Measurements from ENCODE around the gene GLIS1. TPM values are rescaled to one million over a fixed set of nuclear protein-coding genes. Genes with fewer than 3 reads are reported as not detected.

GLIS1 gene
- total RNA-seq, 1 donor from 2014 or later: 0.16 TPM

- H3K36me3 ChIP-seq: no peaks in the 10 kb centered on the region
- H3K27ac ChIP-seq (replicated peaks): no peak overlapping the region
- no peaks in the 10 kb centered on the region for H3K9me3 ChIP-seq (replicated peaks)
- H3K4me1 ChIP-seq: no peaks in the 10 kb centered on the region
- no peak overlapping the region for H3K4me3 ChIP-seq
- no peak for TF ChIP-seq CTCF (IDR thresholded peaks at IDR 0.05; ENCODE audit: borderline replicate concordance)
- H3K27me3 ChIP-seq (ENCODE audit: low read depth): peaks cover 59% of the 10 kb centered on the region
- intact Hi-C loops (cut with micrococcal nuclease): no loop called here
- DNase-seq: no peak
Observed at GRCh38 chr1:53662951-53663350, 76.0 kb downstream of the GLIS1 start.

DNA sequence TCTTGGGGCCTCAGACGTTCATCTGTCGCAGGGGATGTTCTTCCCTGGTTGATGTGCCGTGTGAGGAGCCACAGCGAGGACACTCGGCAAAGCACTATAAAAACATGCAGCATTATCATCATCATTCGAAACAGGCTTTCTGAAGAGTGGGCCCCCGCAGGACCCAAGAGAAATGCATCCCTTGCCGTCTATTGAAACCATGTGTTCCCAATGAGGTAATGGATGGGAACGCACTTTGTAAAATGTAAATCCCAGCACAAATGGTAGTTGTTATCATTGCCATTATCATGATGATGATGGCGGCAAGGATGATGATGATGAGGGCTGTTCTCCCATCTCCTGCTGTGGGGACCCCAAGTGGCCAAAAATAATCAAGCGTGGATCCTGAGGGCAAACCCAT is 76.8 kb downstream of the GLIS1 start:
- H3K27ac ChIP-seq (replicated peaks): no peak overlapping the region
- peaks cover 67% of the 10 kb centered on the region for H3K27me3 ChIP-seq (ENCODE audit: low read depth)
- DNase-seq: no peak
- no peak overlapping the region for H3K4me3 ChIP-seq
- no peaks in the 10 kb centered on the region for H3K36me3 ChIP-seq
- TF ChIP-seq CTCF (IDR thresholded peaks at IDR 0.05; ENCODE audit: borderline replicate concordance): no peak
- intact Hi-C loops (cut with micrococcal nuclease): no loop called here
- no peaks in the 10 kb centered on the region for H3K9me3 ChIP-seq (replicated peaks)
- H3K4me1 ChIP-seq: no peaks in the 10 kb centered on the region

DNA sequence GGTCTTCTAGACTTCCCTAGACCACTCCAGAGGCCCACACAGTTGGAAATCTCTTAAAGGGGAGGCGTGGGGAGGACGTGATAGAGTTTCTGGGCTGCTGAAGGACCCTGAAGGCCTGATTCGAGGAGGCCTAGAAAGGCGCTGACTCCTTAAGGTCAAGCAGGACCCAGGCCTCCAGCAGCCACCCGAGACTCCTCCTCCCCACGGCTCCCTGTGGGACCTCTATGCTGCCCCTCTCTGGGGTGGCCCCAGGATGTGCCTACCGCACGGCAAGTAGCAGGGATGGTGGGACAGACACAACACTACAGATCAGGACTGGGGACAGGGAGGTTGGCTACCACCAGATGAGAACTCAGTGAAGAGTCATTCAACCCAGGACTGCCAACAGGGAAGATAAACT is 77.5 kb downstream of the GLIS1 start:
- DNase-seq: no peak
- H3K9me3 ChIP-seq (replicated peaks): no peaks in the 10 kb centered on the region
- H3K27me3 ChIP-seq (ENCODE audit: low read depth): peaks cover 73% of the 10 kb centered on the region
- no peak for TF ChIP-seq CTCF (IDR thresholded peaks at IDR 0.05; ENCODE audit: borderline replicate concordance)
- H3K36me3 ChIP-seq: no peaks in the 10 kb centered on the region
- H3K27ac ChIP-seq (replicated peaks): no peak overlapping the region
- no peak overlapping the region for H3K4me3 ChIP-seq
- intact Hi-C loops (cut with micrococcal nuclease): no loop called here
- H3K4me1 ChIP-seq: no peaks in the 10 kb centered on the region

- no peak for DNase-seq
Observed at GRCh38 chr1:53660666-53661065, 78.3 kb downstream of the GLIS1 start.

DNA sequence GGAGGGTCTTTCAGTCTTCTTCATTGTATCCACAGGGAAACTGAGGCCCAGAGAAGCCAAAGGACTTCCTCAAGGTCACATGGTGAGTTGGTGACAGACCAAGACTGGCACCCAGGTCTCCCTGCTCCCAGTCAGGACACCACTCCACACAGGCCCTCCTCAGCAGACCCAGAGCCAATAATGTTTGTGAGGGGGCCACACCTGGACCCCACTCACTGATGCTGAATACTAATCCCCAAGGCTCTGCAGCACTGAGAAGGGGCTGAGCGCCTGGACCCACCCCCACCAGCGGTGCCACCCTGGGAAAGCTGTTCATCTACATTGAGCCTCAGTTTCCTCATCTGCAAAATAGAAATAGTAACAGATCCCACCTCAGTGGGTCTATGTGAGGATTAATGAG is 79.5 kb downstream of the GLIS1 start:
- Histone ChIP-seq H3K36me3 (no peaks in the 10 kb centered on the region), H3K27ac (replicated peaks) (no peak overlapping the region), H3K4me1 (no peaks in the 10 kb centered on the region), H3K9me3 (replicated peaks) (no peaks in the 10 kb centered on the region), H3K4me3 (no peak overlapping the region), H3K27me3 (ENCODE audit: low read depth) (peaks cover 89% of the 10 kb centered on the region)
- intact Hi-C loops (cut with micrococcal nuclease): no loop called here
- TF ChIP-seq CTCF (IDR thresholded peaks at IDR 0.05; ENCODE audit: borderline replicate concordance): no peak
- no peak for DNase-seq

More at GRCh38 chr1:53660666-53661065, 78.3 kb downstream of the GLIS1 start:
- Histone ChIP-seq H3K27me3 (ENCODE audit: low read depth) (peaks cover 79% of the 10 kb centered on the region), H3K27ac (replicated peaks) (no peak overlapping the region), H3K4me3 (no peak overlapping the region), H3K9me3 (replicated peaks) (no peaks in the 10 kb centered on the region), H3K4me1 (no peaks in the 10 kb centered on the region), H3K36me3 (no peaks in the 10 kb centered on the region)
- intact Hi-C loops (cut with micrococcal nuclease): no loop called here
- no peak for TF ChIP-seq CTCF (IDR thresholded peaks at IDR 0.05; ENCODE audit: borderline replicate concordance)
